ENCODE data around the gene CCND1.

The CCND1 gene

DNA sequence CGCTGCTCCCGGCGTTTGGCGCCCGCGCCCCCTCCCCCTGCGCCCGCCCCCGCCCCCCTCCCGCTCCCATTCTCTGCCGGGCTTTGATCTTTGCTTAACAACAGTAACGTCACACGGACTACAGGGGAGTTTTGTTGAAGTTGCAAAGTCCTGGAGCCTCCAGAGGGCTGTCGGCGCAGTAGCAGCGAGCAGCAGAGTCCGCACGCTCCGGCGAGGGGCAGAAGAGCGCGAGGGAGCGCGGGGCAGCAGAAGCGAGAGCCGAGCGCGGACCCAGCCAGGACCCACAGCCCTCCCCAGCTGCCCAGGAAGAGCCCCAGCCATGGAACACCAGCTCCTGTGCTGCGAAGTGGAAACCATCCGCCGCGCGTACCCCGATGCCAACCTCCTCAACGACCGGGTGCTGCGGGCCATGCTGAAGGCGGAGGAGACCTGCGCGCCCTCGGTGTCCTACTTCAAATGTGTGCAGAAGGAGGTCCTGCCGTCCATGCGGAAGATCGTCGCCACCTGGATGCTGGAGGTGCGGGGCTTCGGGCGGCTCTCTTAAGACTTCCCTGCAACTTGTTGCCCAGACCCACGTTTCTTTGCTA lies at the start of gene CCND1:
Gene CCND1 (plus strand): TSS at position 162 of the 587 bp plus-strand sequence. CDS start 158 bp downstream, at position 320.
- H3K27me3 ChIP-seq (ENCODE audit: control insufficient read depth in 5 of 5, insufficient read depth in 4 of 5, low read length in 5 of 5), result peaks cover 0 to 19% (median 0%) of the 10 kb centered on the region in 5 donors

DNA sequence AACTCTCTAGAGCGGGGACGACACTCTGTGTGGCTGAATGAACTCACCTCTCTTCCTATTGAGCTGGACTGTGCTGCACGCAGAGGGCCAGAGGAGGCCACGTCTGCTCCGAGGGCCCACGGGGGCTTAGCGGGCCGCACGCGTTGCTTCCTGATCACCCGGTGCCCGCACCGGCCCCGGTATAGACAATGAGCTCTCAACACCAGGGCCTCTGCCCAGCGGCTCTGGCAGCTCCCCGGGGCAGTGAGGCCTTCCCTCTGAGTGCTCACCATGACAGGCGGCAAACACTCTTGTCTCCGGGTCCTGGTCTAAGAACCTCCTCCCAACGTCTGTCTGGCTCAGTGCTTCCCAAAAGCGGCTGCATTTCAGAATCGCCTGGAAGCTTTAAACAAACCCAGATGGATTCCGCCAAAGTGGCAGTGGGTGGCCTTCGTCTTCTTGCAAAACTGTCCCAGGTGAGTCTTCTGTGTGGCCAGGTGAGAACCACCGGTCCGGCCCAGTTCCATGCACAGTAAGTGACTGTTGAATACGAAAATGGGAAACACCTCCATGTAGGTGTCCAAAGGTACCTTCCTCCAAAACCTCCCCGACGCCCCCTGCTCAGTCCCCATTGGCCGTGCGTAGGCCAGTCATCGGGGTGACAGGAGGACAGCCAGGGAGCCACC lies 47.8 kb upstream of the CCND1 start:
- Histone ChIP-seq H3K9ac (ENCODE audit: low read length in 5 of 5) (no peak overlapping the region), H3K9me3 (ENCODE audit: control insufficient read depth in 5 of 5, low read length in 5 of 5) (peaks cover 0 to 7% (median 3%) of the 10 kb centered on the region in 5 donors), H3K4me1 (ENCODE audit: control insufficient read depth in 5 of 5, insufficient read depth in 5 of 5, low read length in 5 of 5) (peaks cover 0 to 2% (median 0%) of the 10 kb centered on the region in 5 donors), H3K36me3 (ENCODE audit: control insufficient read depth in 5 of 5, insufficient read depth in 5 of 5, low read length in 5 of 5) (no peaks in the 10 kb centered on the region), H3K27me3 (ENCODE audit: control insufficient read depth in 5 of 5, insufficient read depth in 4 of 5, low read length in 5 of 5) (peaks cover 0 to 7% (median 0%) of the 10 kb centered on the region in 5 donors), H3K27ac (ENCODE audit: low read depth, low read length) (no peak overlapping the region), H3K4me3 (ENCODE audit: low read depth in 1 of 5, low read length in 5 of 5) (no peak overlapping the region)

More for the DNA sequence above, at the start of gene CCND1:
- Histone ChIP-seq H3K27ac (ENCODE audit: low read depth, low read length) (peak within 1 kb of the TSS; percentile 62), H3K4me3 (ENCODE audit: low read depth in 1 of 5, low read length in 5 of 5) (peak within 1 kb of the TSS; percentile 75 to 93 (median 88)), H3K9me3 (ENCODE audit: control insufficient read depth in 5 of 5, low read length in 5 of 5) (no peaks in the 10 kb centered on the region), H3K4me1 (ENCODE audit: control insufficient read depth in 5 of 5, insufficient read depth in 5 of 5, low read length in 5 of 5) (peaks cover 2 to 80% (median 68%) of the 10 kb centered on the region in 5 donors), H3K36me3 (ENCODE audit: control insufficient read depth in 5 of 5, insufficient read depth in 5 of 5, low read length in 5 of 5) (peaks cover 0 to 22% (median 9%) of the 10 kb centered on the region in 5 donors), H3K9ac (ENCODE audit: low read length in 5 of 5) (peak within 1 kb of the TSS in 4 of 5 donors; percentile 64 to 81 (median 72))

DNA sequence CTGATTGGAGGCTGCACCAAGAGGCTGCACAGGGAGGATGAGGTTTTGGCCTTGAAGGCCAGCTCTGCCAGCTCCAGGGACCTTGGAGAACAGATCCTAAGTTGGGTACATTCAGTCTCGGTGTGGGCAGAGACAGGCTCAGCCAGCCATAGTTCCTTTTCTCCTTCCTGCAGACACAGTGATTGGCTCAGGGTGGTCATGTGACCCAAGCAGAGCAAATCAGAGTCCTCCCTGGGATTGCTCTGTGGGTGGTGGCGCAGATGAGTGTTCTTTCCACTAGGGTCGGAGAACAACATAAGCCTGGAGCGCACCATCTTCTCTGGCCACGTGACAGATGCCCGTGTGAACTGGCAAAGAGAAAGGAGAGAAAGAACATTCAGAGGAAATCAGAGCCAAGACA lies 47.1 kb upstream of the CCND1 start:
- H3K27me3 ChIP-seq (ENCODE audit: control insufficient read depth in 5 of 5, insufficient read depth in 4 of 5, low read length in 5 of 5), result peaks cover 0 to 7% (median 0%) of the 10 kb centered on the region in 5 donors
- H3K27ac ChIP-seq (ENCODE audit: low read depth, low read length), result no peak overlapping the region
- H3K4me1 ChIP-seq (ENCODE audit: control insufficient read depth in 5 of 5, insufficient read depth in 5 of 5, low read length in 5 of 5), result peaks cover 0 to 5% (median 0%) of the 10 kb centered on the region in 5 donors
- H3K9ac ChIP-seq (ENCODE audit: low read length in 5 of 5), result no peak overlapping the region
- H3K4me3 ChIP-seq (ENCODE audit: low read depth in 1 of 5, low read length in 5 of 5), result no peak overlapping the region
- peaks cover 0 to 7% (median 3%) of the 10 kb centered on the region in 5 donors for H3K9me3 ChIP-seq (ENCODE audit: control insufficient read depth in 5 of 5, low read length in 5 of 5)
- H3K36me3 ChIP-seq (ENCODE audit: control insufficient read depth in 5 of 5, insufficient read depth in 5 of 5, low read length in 5 of 5), result no peaks in the 10 kb centered on the region

DNA sequence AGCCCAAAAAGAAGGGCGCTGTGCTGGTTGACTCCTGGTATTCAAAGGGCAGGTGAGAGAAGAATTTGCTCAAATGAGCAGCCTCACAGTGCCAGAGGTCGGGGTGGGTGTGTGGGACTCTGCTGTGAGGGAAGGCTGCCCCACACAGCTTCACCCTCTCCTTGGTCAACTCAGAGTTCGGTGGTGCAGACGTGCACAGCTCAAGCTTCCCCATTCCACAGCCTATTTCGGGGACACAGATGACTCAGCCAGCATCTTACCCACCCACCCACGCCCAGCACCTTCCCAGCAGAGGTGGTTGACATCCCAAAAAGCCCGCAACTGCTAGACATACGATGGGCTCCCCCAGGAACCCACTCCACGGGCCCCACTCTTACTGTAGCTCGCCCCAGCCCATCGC lies 46.5 kb upstream of the CCND1 start:
- Histone ChIP-seq H3K27me3 (ENCODE audit: control insufficient read depth in 5 of 5, insufficient read depth in 4 of 5, low read length in 5 of 5) (peaks cover 0 to 8% (median 0%) of the 10 kb centered on the region in 5 donors), H3K4me1 (ENCODE audit: control insufficient read depth in 5 of 5, insufficient read depth in 5 of 5, low read length in 5 of 5) (peaks cover 0 to 5% (median 0%) of the 10 kb centered on the region in 5 donors), H3K27ac (ENCODE audit: low read depth, low read length) (no peak overlapping the region), H3K4me3 (ENCODE audit: low read depth in 1 of 5, low read length in 5 of 5) (no peak overlapping the region), H3K36me3 (ENCODE audit: control insufficient read depth in 5 of 5, insufficient read depth in 5 of 5, low read length in 5 of 5) (no peaks in the 10 kb centered on the region), H3K9me3 (ENCODE audit: control insufficient read depth in 5 of 5, low read length in 5 of 5) (peaks cover 0 to 7% (median 3%) of the 10 kb centered on the region in 5 donors), H3K9ac (ENCODE audit: low read length in 5 of 5) (no peak overlapping the region)

DNA sequence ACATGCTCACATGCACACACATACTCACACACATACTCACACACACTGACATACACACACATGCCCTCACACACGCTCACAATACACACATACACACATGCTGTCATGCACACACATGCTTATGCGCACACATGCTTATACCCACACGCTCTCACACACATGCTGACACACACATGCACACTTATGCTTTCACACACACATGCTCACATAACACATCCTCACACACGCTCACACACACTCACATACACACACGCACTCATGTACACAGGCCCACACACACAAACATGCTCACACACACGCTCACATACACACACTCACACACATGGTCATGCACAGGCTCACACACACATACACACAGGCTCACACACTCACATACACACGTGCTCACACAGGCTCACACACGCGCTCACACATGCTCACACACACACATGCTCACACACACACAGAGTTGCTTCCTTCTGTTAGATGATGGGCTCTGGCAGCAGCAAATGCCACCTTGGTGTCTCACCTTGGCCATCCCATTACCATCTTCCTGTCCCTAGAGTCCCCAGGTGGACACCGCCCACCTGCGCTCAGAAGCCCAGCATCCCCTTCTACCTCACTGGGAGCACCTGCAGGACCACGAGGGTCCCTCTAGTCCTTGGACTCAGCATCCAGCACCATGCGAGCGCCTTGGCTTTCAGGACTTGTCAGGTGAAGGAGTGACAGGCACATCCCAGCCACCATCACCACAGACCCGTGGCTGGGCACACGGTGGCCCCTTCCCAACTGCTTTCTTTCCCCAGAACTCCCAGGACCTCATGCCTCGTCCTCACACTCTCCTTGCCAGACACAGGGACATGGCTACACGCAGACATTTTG lies 44.9 kb upstream of the CCND1 start:
- H3K36me3 ChIP-seq (ENCODE audit: control insufficient read depth in 5 of 5, insufficient read depth in 5 of 5, low read length in 5 of 5), result no peaks in the 10 kb centered on the region
- H3K9me3 ChIP-seq (ENCODE audit: control insufficient read depth in 5 of 5, low read length in 5 of 5), result peaks cover 0 to 7% (median 3%) of the 10 kb centered on the region in 5 donors
- peaks cover 0 to 5% (median 0%) of the 10 kb centered on the region in 5 donors for H3K4me1 ChIP-seq (ENCODE audit: control insufficient read depth in 5 of 5, insufficient read depth in 5 of 5, low read length in 5 of 5)
- H3K9ac ChIP-seq (ENCODE audit: low read length in 5 of 5), result no peak overlapping the region
- peaks cover 0 to 9% (median 0%) of the 10 kb centered on the region in 5 donors for H3K27me3 ChIP-seq (ENCODE audit: control insufficient read depth in 5 of 5, insufficient read depth in 4 of 5, low read length in 5 of 5)
- H3K4me3 ChIP-seq (ENCODE audit: low read depth in 1 of 5, low read length in 5 of 5), result no peak overlapping the region
- H3K27ac ChIP-seq (ENCODE audit: low read depth, low read length), result no peak overlapping the region

DNA sequence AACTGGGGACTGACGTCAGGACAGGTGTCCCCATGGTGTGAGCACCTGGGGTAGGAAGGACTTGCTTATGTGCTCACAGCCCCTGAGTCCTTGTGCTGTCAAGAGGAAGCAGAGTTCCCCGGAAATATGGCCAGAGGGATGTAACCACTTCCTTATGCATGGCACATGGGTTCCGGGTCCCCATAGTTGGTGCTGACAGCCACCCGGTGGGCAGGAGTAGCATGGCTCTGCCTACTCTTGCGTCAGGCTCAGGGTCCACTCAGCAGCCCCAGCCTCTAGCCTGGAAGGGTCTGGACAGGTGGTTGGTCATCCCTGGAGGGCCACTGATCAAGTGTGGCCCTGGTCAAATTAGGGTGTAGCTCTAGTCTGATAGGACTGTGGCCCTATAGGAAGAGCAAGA lies 42.8 kb upstream of the CCND1 start:
- Histone ChIP-seq H3K36me3 (ENCODE audit: control insufficient read depth in 5 of 5, insufficient read depth in 5 of 5, low read length in 5 of 5) (no peaks in the 10 kb centered on the region), H3K4me1 (ENCODE audit: control insufficient read depth in 5 of 5, insufficient read depth in 5 of 5, low read length in 5 of 5) (peaks cover 0 to 5% (median 0%) of the 10 kb centered on the region in 5 donors), H3K4me3 (ENCODE audit: low read depth in 1 of 5, low read length in 5 of 5) (no peak overlapping the region), H3K9ac (ENCODE audit: low read length in 5 of 5) (no peak overlapping the region), H3K27ac (ENCODE audit: low read depth, low read length) (no peak overlapping the region), H3K27me3 (ENCODE audit: control insufficient read depth in 5 of 5, insufficient read depth in 4 of 5, low read length in 5 of 5) (peaks cover 0 to 17% (median 4%) of the 10 kb centered on the region in 5 donors), H3K9me3 (ENCODE audit: control insufficient read depth in 5 of 5, low read length in 5 of 5) (no peaks in the 10 kb centered on the region)

DNA sequence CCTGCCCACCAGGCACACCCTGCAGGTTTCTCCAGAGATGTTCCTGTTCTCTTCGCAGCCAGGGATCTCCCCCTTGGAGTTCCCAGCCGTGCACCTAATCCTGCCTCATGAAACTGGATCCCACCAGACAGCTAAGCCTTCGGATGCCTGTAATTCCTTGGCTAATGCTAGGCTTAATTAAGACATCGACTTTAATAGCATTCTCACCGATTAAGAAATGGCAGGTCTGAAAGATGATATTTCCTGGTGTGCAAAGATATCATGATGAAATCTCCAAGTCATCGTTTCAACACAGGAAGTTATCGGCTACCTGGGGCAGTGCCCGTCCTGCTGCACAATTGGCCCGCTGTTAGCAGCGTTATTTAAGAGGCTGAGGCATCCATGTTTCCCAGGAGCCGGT lies 41.5 kb upstream of the CCND1 start:
- Histone ChIP-seq H3K4me3 (ENCODE audit: low read depth in 1 of 5, low read length in 5 of 5) (no peak overlapping the region), H3K27ac (ENCODE audit: low read depth, low read length) (no peak overlapping the region), H3K27me3 (ENCODE audit: control insufficient read depth in 5 of 5, insufficient read depth in 4 of 5, low read length in 5 of 5) (peaks cover 0 to 11% (median 4%) of the 10 kb centered on the region in 5 donors), H3K36me3 (ENCODE audit: control insufficient read depth in 5 of 5, insufficient read depth in 5 of 5, low read length in 5 of 5) (no peaks in the 10 kb centered on the region), H3K9me3 (ENCODE audit: control insufficient read depth in 5 of 5, low read length in 5 of 5) (no peaks in the 10 kb centered on the region), H3K4me1 (ENCODE audit: control insufficient read depth in 5 of 5, insufficient read depth in 5 of 5, low read length in 5 of 5) (peaks cover 0 to 5% (median 0%) of the 10 kb centered on the region in 5 donors), H3K9ac (ENCODE audit: low read length in 5 of 5) (no peak overlapping the region)

DNA sequence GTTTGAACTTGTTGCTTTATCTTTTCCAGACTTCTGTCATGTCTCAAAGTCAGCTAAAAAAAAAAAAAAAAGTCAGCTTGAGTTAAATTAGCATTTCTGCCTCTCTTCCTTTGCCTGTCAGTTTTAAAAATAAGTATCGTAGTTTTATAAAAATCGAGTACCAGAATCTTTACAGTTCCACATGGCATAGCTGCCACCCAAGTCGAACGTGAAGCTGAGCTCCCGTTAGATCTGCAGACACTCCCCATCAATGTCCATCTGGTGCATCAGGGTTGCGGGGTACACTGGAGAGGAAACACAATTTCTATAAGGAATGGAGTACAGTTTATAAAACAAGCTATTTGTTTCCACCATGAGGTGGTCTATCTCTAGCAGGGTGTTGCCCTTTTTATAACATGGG lies 41.0 kb upstream of the CCND1 start:
- no peak overlapping the region for H3K9ac ChIP-seq (ENCODE audit: low read length in 5 of 5)
- H3K4me1 ChIP-seq (ENCODE audit: control insufficient read depth in 5 of 5, insufficient read depth in 5 of 5, low read length in 5 of 5), result peaks cover 0 to 5% (median 0%) of the 10 kb centered on the region in 5 donors
- no peaks in the 10 kb centered on the region for H3K36me3 ChIP-seq (ENCODE audit: control insufficient read depth in 5 of 5, insufficient read depth in 5 of 5, low read length in 5 of 5)
- no peaks in the 10 kb centered on the region for H3K9me3 ChIP-seq (ENCODE audit: control insufficient read depth in 5 of 5, low read length in 5 of 5)
- H3K27ac ChIP-seq (ENCODE audit: low read depth, low read length), result no peak overlapping the region
- peaks cover 0 to 11% (median 4%) of the 10 kb centered on the region in 5 donors for H3K27me3 ChIP-seq (ENCODE audit: control insufficient read depth in 5 of 5, insufficient read depth in 4 of 5, low read length in 5 of 5)
- H3K4me3 ChIP-seq (ENCODE audit: low read depth in 1 of 5, low read length in 5 of 5), result no peak overlapping the region

DNA sequence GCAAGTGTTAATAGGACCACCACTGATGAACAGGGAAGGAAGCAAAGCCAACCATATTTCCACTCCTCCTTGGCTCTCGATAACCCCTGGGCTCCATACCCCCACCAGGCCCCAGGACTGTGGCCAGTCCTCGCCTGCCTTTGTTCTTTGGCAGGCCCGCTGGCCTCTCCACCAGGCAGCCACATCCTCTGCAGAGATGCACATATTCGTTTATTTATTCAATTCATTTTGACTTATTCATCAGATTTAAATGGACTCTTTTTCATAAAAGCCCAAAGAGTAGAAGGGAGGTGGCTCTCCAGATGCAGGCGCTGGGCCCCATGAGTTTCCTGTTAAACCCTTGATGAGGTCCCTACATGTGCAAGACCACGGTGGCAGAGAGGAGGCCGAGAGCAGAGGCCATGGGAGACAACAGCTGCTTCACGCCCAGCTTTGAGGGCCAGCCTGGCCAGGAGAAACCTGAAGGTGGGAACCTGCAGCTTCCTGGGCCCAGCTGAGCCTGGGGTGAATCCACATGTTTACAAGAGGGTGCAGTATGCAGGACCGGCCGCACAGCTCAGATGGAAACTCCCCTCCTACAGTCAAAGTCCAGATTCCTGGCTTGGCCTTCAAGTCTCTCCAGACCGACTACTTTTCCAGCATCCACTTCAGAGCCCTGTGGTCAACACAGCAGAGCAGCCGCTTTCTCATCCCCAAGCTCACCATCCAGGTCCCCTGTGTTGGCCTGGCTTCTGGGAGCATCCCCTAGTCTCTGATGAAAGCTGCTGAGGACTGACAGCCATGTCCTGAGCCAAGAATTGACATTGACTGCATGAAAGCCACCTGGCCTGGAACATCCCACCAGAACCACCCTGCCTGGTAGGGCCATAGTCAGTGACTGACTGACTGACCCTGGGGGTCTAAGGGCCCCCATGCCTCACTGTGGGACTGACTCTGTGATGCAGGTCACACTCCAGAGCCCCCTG lies 39.7 kb upstream of the CCND1 start:
- Histone ChIP-seq H3K27ac (ENCODE audit: low read depth, low read length) (no peak overlapping the region), H3K9me3 (ENCODE audit: control insufficient read depth in 5 of 5, low read length in 5 of 5) (no peaks in the 10 kb centered on the region), H3K4me3 (ENCODE audit: low read depth in 1 of 5, low read length in 5 of 5) (no peak overlapping the region), H3K9ac (ENCODE audit: low read length in 5 of 5) (no peak overlapping the region), H3K4me1 (ENCODE audit: control insufficient read depth in 5 of 5, insufficient read depth in 5 of 5, low read length in 5 of 5) (peaks cover 0 to 5% (median 0%) of the 10 kb centered on the region in 5 donors), H3K36me3 (ENCODE audit: control insufficient read depth in 5 of 5, insufficient read depth in 5 of 5, low read length in 5 of 5) (no peaks in the 10 kb centered on the region), H3K27me3 (ENCODE audit: control insufficient read depth in 5 of 5, insufficient read depth in 4 of 5, low read length in 5 of 5) (peaks cover 0 to 17% (median 2%) of the 10 kb centered on the region in 5 donors)

Data from subcutaneous abdominal adipose tissue (tissue), 5 donors.